ENCODE data around the gene BICD1.
"Not testable (repeated sequence)": the region's sequence is repeated elsewhere in the genome, so short reads cannot be mapped to it uniquely, and the experiment has no call there.

The BICD1 gene

GRCh38 chr12:32106517-32107358 lies at the start of gene BICD1:
Gene BICD1 (plus strand): TSS chr12:32106847. CDS start chr12:32107332, 485 bp downstream.
- no peak for DNase-seq (ENCODE audit: low read depth, low spot score)

- no peak for DNase-seq (ENCODE audit: low read depth, low spot score)
These were observed 45.6 kb upstream of the BICD1 start for GRCh38 chr12:32061033-32061432.

GRCh38 chr12:32062881-32063280 lies 43.8 kb upstream of the BICD1 start:
- DNase-seq (ENCODE audit: low read depth, low spot score) = no peak

- no peak for DNase-seq (ENCODE audit: low read depth, low spot score)
These were observed 42.9 kb upstream of the BICD1 start for GRCh38 chr12:32063796-32064195.

- DNase-seq (ENCODE audit: low read depth, low spot score) = no peak
These were observed 40.4 kb upstream of the BICD1 start for GRCh38 chr12:32066206-32066605.

GRCh38 chr12:32069071-32069470 lies 37.6 kb upstream of the BICD1 start:
- no peak for DNase-seq (ENCODE audit: low read depth, low spot score)

GRCh38 chr12:32069731-32070130 lies 36.9 kb upstream of the BICD1 start:
- DNase-seq (ENCODE audit: low read depth, low spot score) = no peak

GRCh38 chr12:32070370-32070769 lies 36.3 kb upstream of the BICD1 start:
- no peak for DNase-seq (ENCODE audit: low read depth, low spot score)

- DNase-seq (ENCODE audit: low read depth, low spot score) = no peak
These were observed 34.5 kb upstream of the BICD1 start for GRCh38 chr12:32072102-32072501.

GRCh38 chr12:32074432-32074831 lies 32.2 kb upstream of the BICD1 start:
- DNase-seq (ENCODE audit: low read depth, low spot score) = no peak

GRCh38 chr12:32076941-32077340 lies 29.7 kb upstream of the BICD1 start:
- DNase-seq (ENCODE audit: low read depth, low spot score) = no peak

GRCh38 chr12:32080435-32080834 lies 26.2 kb upstream of the BICD1 start:
- no peak for DNase-seq (ENCODE audit: low read depth, low spot score)

- DNase-seq (ENCODE audit: low read depth, low spot score) = no peak
These were observed 23.2 kb upstream of the BICD1 start for GRCh38 chr12:32083489-32083888.

- no peak for DNase-seq (ENCODE audit: low read depth, low spot score)
These were observed 22.5 kb upstream of the BICD1 start for GRCh38 chr12:32084017-32084688.

GRCh38 chr12:32084753-32085152 lies 21.9 kb upstream of the BICD1 start:
- DNase-seq (ENCODE audit: low read depth, low spot score) = no peak

GRCh38 chr12:32087306-32087705 lies 19.3 kb upstream of the BICD1 start:
- DNase-seq (ENCODE audit: low read depth, low spot score) = no peak

GRCh38 chr12:32089156-32089555 lies 17.5 kb upstream of the BICD1 start:
- DNase-seq (ENCODE audit: low read depth, low spot score) = no peak

- DNase-seq (ENCODE audit: low read depth, low spot score) = no peak
These were observed 17.1 kb upstream of the BICD1 start for GRCh38 chr12:32089586-32089985.

GRCh38 chr12:32091696-32092095 lies 15.0 kb upstream of the BICD1 start:
- DNase-seq (ENCODE audit: low read depth, low spot score) = no peak

GRCh38 chr12:32098112-32098511 lies 8.5 kb upstream of the BICD1 start:
- no peak for DNase-seq (ENCODE audit: low read depth, low spot score)

- not testable (repeated sequence) for DNase-seq (ENCODE audit: low read depth, low spot score)
These were observed 7.4 kb upstream of the BICD1 start for GRCh38 chr12:32099275-32099674.

GRCh38 chr12:32100361-32100760 lies 6.3 kb upstream of the BICD1 start:
- DNase-seq (ENCODE audit: low read depth, low spot score) = no peak

- no peak for DNase-seq (ENCODE audit: low read depth, low spot score)
These were observed 5.8 kb upstream of the BICD1 start for GRCh38 chr12:32100888-32101287.
